Lower leg skin (tissue), 4 donors: ENCODE measurements around the gene SRGAP2C. TPM values are rescaled to one million over a fixed set of nuclear protein-coding genes. Genes with fewer than 3 reads are reported as not detected.
"Not testable (repeated sequence)": the region's sequence is repeated elsewhere in the genome, so short reads cannot be mapped to it uniquely, and the experiment has no call there.

Source experiments
- DNase-seq, 2 donors: peaks; one replicate each; pipeline ENCODE4 v3.0.0-alpha.2; 2019; ENCODE audit warnings: low spot score in 2 of 2
- H3K4me3 ChIP-seq: fragments of 200-600 bp; sonication (generic); 2 replicates; pipeline ENCODE4 v1.5.1; 2017; ENCODE audit warnings: mild to moderate bottlenecking, low read depth; ENCODE audit not compliant: poor library complexity, severe bottlenecking
- CTCF ChIP-seq, 3 donors: fragments of 450-650 bp; IDR thresholded peaks; one replicate each; pipeline ENCODE4 v1.5.1; 2016; ENCODE audit warnings: antibody characterized with exemption in 3 of 3, mild to moderate bottlenecking in 3 of 3, moderate library complexity in 2 of 3
- POLR2A ChIP-seq, 2 donors: fragments of 450-650 bp; IDR thresholded peaks; one replicate each; pipeline ENCODE4 v1.6.1; 2016 to 2017; ENCODE audit warnings: antibody characterized with exemption in 2 of 2, mild to moderate bottlenecking in 1 of 2, moderate library complexity in 1 of 2
- WGBS, 2 donors: methylation state at CpG; one replicate each; pipeline ENCODE4 v1.1.5; 2018; 5-methylcytosine and 5-hydroxymethylcytosine counted together
- intact Hi-C: fragments of 100-400 bp; cut with DNase I; formaldehyde crosslinking; loops from one replicate; pipeline ENCODE4 v1.15.0; 2023; ENCODE audit warnings: low total_unique reads
- total RNA-seq, 4 donors: library from RNA; depleted of rRNA; stranded (reverse); fragments of >200 nt; gene quantifications; one replicate each; pipeline ENCODE4 v1.1.0, GENCODE V29; 2016

SRGAP2C gene
- total RNA-seq, 4 donors from 2014 or later = 41.3 to 57.7 (median 55.5) TPM

- 97 to 98% methylated on average over 3 of the region's 3 CpGs for WGBS, 2 donors
- DNase-seq, H3K4me3 ChIP-seq, intact Hi-C loops: not testable (repeated sequence)
These were observed 215.3 kb downstream of the SRGAP2C start for GRCh38 chr1:121400108-121400507.

- H3K4me3 ChIP-seq, intact Hi-C loops, DNase-seq: not testable (repeated sequence)
- WGBS, 2 donors = 76 to 82% methylated on average over 6 of the region's 6 CpGs
These were observed 216.0 kb downstream of the SRGAP2C start for GRCh38 chr1:121400541-121401310.

GRCh38 chr1:121401375-121401955 is 216.7 kb downstream of the SRGAP2C start:
- 48 to 66% methylated on average over 22 to 26 of the region's 26 CpGs for WGBS, 2 donors
- H3K4me3 ChIP-seq = not testable (repeated sequence)

GRCh38 chr1:121403254-121403653 is 218.5 kb downstream of the SRGAP2C start:
- intact Hi-C loops, H3K4me3 ChIP-seq, DNase-seq: not testable (repeated sequence)
- WGBS, 2 donors = 98% methylated on average over 6 of the region's 7 CpGs

More at GRCh38 chr1:121401375-121401955, 216.7 kb downstream of the SRGAP2C start:
- DNase-seq, intact Hi-C loops: not testable (repeated sequence)

GRCh38 chr1:121408354-121408753 is 223.6 kb downstream of the SRGAP2C start:
- no peak overlapping the region for H3K4me3 ChIP-seq
- TF ChIP-seq POLR2A (IDR thresholded peaks at IDR 0.05) = no peak
- no peak for TF ChIP-seq CTCF (IDR thresholded peaks at IDR 0.05)
- DNase-seq = no peak
- 85 to 86% methylated on average over 1 of the region's 1 CpG for WGBS, 2 donors
- intact Hi-C loops = no loop called here

GRCh38 chr1:121413821-121414220 is 229.0 kb downstream of the SRGAP2C start:
- DNase-seq = no peak
- WGBS, 2 donors = 80 to 90% methylated on average over 3 of the region's 3 CpGs
- no peak for TF ChIP-seq CTCF (IDR thresholded peaks at IDR 0.05)
- TF ChIP-seq POLR2A (IDR thresholded peaks at IDR 0.05) = no peak
- intact Hi-C loops = no loop called here
- H3K4me3 ChIP-seq = no peak overlapping the region

GRCh38 chr1:121414905-121415304 is 230.1 kb downstream of the SRGAP2C start:
- intact Hi-C loops = no loop called here
- WGBS, 2 donors = 72 to 77% methylated on average over 2 of the region's 2 CpGs
- no peak overlapping the region for H3K4me3 ChIP-seq
- DNase-seq = no peak
- TF ChIP-seq POLR2A (IDR thresholded peaks at IDR 0.05) (no peak), CTCF (IDR thresholded peaks at IDR 0.05) (no peak)
